HepG2 (cell line): ENCODE data around the gene CDK17. TPM values are rescaled to one million over a fixed set of nuclear protein-coding genes. Genes with fewer than 3 reads are reported as not detected.

Experiments
- FUBP1 ChIP-seq: sonication (generic); formaldehyde crosslinking; IDR thresholded peaks from 2 replicates; pipeline ENCODE4 v1.5.1; 2020; ENCODE audit warnings: missing genetic modification reagents, mild to moderate bottlenecking, borderline replicate concordance
- PRDM4 ChIP-seq: sonication (generic); formaldehyde crosslinking; IDR thresholded peaks from 2 replicates; pipeline ENCODE4 v1.9.0; 2021; ENCODE audit warnings: missing genetic modification reagents, borderline replicate concordance
- SCMH1 ChIP-seq: sonication (generic); formaldehyde crosslinking; IDR thresholded peaks from 2 replicates; pipeline ENCODE4 v1.9.0; 2021; ENCODE audit warnings: missing genetic modification reagents, mild to moderate bottlenecking, borderline replicate concordance
- ZNF577 ChIP-seq: sonication (generic); formaldehyde crosslinking; IDR thresholded peaks from 2 replicates; pipeline ENCODE4 v1.4.0; 2020; ENCODE audit warnings: mild to moderate bottlenecking, low read depth, missing genetic modification reagents, borderline replicate concordance
- polyA plus RNA-seq, 8 experiments: library from polyadenylated mRNA; depleted of rRNA in 3 of 8; stranded (reverse) in 7 of 8; unstranded in 1 of 8; fragments of >200 nt; fragmentation: Illumina TruSeq in 4 of 8; extraction: Trizol in 4 of 8; gene quantifications; 2 replicates each; pipeline versions ENCODE4 v1.2.1 to v1.2.3, GENCODE V29; 2011 to 2016; ENCODE audit warnings: low read depth in 4 of 8, missing spikeins in 1 of 8, mixed read lengths in 1 of 8; ENCODE audit not compliant: insufficient read depth in 1 of 8
- total RNA-seq, 5 experiments: library from RNA; depleted of rRNA; stranded (reverse); fragments of >200 nt; fragmentation: Illumina TruSeq; extraction: Trizol; gene quantifications; 2 replicates each; pipeline ENCODE4 v1.2.3, GENCODE V29; 2016; ENCODE audit warnings: low read depth in 1 of 5
- TF ChIP-seq, protein P1 (sequence below), 2 experiments: sonication (generic) in 1 of 2; formaldehyde crosslinking in 1 of 2; IDR thresholded peaks; 2 replicates each; pipeline versions ENCODE4 v1.4.0 to v1.6.1; 2016 to 2020; ENCODE audit warnings: borderline replicate concordance in 1 of 2, low read depth in 1 of 2, mild to moderate bottlenecking in 1 of 2, missing genetic modification reagents in 1 of 2
- TF ChIP-seq, protein P2 (sequence below): sonication (generic); formaldehyde crosslinking; conservative IDR thresholded peaks from 2 replicates; pipeline ENCODE4 v1.4.0; 2020; ENCODE audit warnings: missing genetic modification reagents

The CDK17 gene
- total and polyA plus RNA-seq, 2 of the 13 experiments (the other 11 are each of a cell fraction or from before 2014, with no cell fraction given) = 9.9 to 22.3 TPM

DNA sequence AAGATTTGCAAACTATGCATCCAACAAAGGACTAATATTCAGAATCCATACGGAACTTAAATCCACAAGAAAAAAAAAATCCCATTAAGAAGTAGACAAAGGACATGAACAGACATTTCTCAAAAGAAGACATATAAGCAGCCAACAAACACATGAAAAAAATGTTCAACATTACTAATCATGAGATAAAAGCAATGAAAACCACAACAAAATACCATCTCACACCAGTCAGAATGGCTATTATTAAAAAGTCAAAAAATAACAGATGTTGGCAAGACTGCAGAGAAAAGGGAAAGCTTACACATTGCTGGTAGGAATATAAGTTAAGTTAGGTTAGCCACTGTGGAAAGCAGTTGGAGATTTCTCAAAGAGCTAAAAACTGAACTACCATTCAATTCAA lies 16.2 kb downstream of the CDK17 start (continued):
- TF ChIP-seq, protein P1, sequence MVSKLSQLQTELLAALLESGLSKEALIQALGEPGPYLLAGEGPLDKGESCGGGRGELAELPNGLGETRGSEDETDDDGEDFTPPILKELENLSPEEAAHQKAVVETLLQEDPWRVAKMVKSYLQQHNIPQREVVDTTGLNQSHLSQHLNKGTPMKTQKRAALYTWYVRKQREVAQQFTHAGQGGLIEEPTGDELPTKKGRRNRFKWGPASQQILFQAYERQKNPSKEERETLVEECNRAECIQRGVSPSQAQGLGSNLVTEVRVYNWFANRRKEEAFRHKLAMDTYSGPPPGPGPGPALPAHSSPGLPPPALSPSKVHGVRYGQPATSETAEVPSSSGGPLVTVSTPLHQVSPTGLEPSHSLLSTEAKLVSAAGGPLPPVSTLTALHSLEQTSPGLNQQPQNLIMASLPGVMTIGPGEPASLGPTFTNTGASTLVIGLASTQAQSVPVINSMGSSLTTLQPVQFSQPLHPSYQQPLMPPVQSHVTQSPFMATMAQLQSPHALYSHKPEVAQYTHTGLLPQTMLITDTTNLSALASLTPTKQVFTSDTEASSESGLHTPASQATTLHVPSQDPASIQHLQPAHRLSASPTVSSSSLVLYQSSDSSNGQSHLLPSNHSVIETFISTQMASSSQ (IDR thresholded peaks at IDR 0.05; ENCODE audit: low read depth) = no peak
- TF ChIP-seq, protein P1 (CRISPR knock-in tag; IDR thresholded peaks at IDR 0.05; ENCODE audit: borderline replicate concordance) = no peak
- no peak for TF ChIP-seq SCMH1 (CRISPR knock-in tag)
- TF ChIP-seq ZNF577 (CRISPR knock-in tag) = no peak
- TF ChIP-seq, protein P2, sequence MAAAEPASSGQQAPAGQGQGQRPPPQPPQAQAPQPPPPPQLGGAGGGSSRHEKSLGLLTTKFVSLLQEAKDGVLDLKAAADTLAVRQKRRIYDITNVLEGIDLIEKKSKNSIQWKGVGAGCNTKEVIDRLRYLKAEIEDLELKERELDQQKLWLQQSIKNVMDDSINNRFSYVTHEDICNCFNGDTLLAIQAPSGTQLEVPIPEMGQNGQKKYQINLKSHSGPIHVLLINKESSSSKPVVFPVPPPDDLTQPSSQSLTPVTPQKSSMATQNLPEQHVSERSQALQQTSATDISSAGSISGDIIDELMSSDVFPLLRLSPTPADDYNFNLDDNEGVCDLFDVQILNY (CRISPR knock-in tag) = no peak
- TF ChIP-seq FUBP1 = no peak
- TF ChIP-seq PRDM4 (CRISPR knock-in tag) = no peak
